Epithelial cell of proximal tubule (primary cell): Measurements from ENCODE around the gene ITGB1BP1. TPM values are rescaled to one million over a fixed set of nuclear protein-coding genes. Genes with fewer than 3 reads are reported as not detected.

Experiments used
- DNase-seq: peaks from one replicate; pipeline ENCODE4 v3.0.0-alpha.2; 2011; ENCODE audit warnings: low read depth
- H3K4me3 ChIP-seq: 2 replicates; pipeline ENCODE4 v1.5.1; 2011; ENCODE audit warnings: low read depth, mild to moderate bottlenecking, low read length
- CTCF ChIP-seq: conservative IDR thresholded peaks from 2 replicates; pipeline ENCODE4 v1.5.1; 2012; ENCODE audit warnings: low read depth, mild to moderate bottlenecking, low read length
- total RNA-seq: library from RNA; depleted of rRNA; stranded (reverse); fragments of >200 nt; gene quantifications from 2 replicates; pipeline ENCODE4 v1.2.3, GENCODE V29; 2015

Gene ITGB1BP1
- total RNA-seq, 1 donor from 2014 or later, result 62.6 TPM

GRCh38 chr2:9377461-9378097 lies 45.7 kb downstream of the ITGB1BP1 start:
- no peak overlapping the region for H3K4me3 ChIP-seq
- TF ChIP-seq CTCF, result no peak
- no peak for DNase-seq

DNA sequence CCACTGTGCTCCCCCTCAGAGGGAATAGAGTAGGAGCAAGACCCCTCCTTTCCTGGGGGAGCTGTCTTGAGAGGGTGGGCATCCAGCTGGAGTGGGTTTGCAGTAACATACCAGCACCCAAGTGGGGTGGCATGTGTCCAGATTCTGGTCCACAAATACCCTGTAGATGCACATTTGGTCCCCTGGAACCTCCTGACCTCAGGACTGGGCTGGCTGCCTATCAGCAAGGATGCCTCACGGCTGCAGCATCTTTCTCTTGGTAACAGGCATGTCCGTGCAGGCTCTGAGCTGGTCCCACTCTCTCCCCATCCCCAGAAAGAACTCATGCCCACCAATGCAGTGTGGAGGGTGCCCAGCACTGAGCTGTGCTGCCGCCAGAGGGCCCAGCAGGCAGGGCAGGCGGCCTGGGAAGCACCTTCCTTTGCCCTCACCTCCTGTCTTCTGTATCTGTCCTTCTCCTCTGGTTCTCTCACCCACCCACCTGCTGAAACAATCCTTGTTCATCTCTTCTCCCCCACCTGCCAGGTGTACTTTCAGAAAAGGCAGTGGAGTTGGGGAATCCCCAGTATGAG lies 47.4 kb downstream of the ITGB1BP1 start:
- no peak overlapping the region for H3K4me3 ChIP-seq
- no peak for TF ChIP-seq CTCF
- no peak for DNase-seq

DNA sequence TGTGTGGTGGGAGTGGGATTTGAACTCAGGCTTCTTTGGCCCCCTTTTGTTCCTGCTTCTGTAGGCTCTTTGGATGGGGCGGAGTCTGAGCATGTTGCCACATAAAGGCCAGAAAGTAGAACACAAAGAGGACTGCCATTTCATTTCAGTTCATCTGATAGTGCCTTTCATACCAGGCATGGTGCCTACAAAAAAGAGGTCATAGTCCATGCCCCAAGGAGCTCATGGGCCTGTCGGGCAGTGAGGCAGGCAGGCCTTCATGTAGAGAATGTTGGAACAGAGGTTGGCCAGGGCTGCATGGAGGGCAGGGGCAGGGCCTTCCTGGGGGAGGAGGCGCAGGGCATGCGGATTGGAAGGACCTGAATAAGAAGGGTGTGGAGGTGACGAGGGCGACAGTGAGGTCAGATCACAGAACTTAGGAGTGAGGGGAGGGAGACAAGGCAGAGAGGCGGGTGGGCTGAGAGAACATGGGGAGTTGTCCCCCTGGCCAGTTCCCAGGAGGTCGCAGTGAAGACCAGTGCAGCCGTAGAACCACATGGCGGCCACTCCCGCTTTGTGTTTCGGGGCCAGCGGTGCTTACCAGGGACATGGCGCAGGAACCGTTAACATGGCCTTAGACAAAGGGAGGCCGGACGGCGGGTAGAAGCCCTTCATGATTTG lies 49.1 kb downstream of the ITGB1BP1 start:
- no peak for TF ChIP-seq CTCF
- no peak for DNase-seq
- no peak overlapping the region for H3K4me3 ChIP-seq

DNA sequence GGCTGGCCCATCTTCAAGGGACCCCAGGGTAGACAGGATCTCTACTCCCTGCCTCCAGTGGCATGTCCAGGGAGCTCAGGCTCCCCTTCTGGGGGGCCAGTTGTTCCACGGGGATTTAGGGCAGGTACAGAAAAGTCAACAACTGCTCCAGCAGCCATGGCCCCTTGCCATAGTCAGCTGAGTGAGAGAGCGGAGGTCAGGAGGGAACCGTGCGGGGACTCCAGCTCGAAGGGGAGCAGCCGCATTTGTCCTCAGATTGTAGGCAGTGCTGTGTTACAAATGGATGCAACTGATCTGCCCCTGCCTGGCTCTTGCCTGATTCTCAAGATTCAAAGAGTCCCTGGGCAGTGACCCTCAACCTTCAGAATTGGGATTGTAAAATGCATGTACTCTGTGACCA lies 49.9 kb downstream of the ITGB1BP1 start:
- no peak for TF ChIP-seq CTCF
- H3K4me3 ChIP-seq, result no peak overlapping the region
- no peak for DNase-seq

DNA sequence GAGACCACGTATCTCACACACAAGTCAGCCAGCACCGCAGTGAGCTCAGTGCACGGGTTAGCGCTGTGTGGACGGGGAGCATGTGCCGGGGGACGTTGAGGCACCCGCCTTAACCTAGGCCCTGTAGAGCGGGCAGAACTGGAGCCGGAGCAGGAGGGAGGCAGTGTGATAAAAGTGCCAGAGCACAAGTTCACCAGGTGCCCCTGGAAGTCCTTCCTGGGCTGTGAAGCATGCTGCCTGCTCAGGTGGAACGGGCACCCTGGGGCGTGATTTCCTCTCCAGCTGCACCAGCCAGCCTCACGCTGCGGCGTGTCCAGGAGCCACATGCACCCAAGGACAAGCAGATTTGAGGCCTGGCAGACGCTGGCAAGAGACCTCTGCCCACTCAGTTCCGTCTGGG lies 50.3 kb downstream of the ITGB1BP1 start:
- no peak overlapping the region for H3K4me3 ChIP-seq
- no peak for TF ChIP-seq CTCF
- DNase-seq, result no peak

GRCh38 chr2:9370746-9371145 lies 52.6 kb downstream of the ITGB1BP1 start:
- DNase-seq, result no peak
- no peak overlapping the region for H3K4me3 ChIP-seq
- no peak for TF ChIP-seq CTCF

- no peak for TF ChIP-seq CTCF
- H3K4me3 ChIP-seq, result no peak overlapping the region
- DNase-seq, result no peak
Observed at GRCh38 chr2:9366026-9366425, 57.3 kb downstream of the ITGB1BP1 start.
